Right lung (tissue), 10 donors: ENCODE results near the gene RXRG. TPM values are rescaled to one million over a fixed set of nuclear protein-coding genes. Genes with fewer than 3 reads are reported as not detected.
"Not testable (repeated sequence)": the region's sequence is repeated elsewhere in the genome, so short reads cannot be mapped to it uniquely, and the experiment has no call there.

Experiments used
- DNase-seq, 2 donors: peaks; one replicate each; pipeline ENCODE4 v3.0.0-alpha.2; 2013
- long read RNA-seq, 8 donors: transcript quantifications; one replicate each; lab custom pipeline, GENCODE V29; 2026
- polyA plus RNA-seq, 5 donors: library from polyadenylated mRNA; unstranded; fragments of 120-200 nt; gene quantifications; one replicate each; pipeline versions ENCODE4 v1.2.1 to v1.2.3, GENCODE V29; 2013; ENCODE audit warnings: inconsistent platforms in 1 of 5, low replicate concordance in 1 of 5; ENCODE audit not compliant: insufficient read length in 5 of 5, insufficient read depth in 1 of 5

Gene RXRG
- 10 to 100 TPM; 12.0 to 19.3 (median 15.4) TPM for polyA plus RNA-seq
- long read RNA-seq, donor 1, partial matches to known transcripts: 0 of 1 reads
- long read RNA-seq, donor 1, other reads (novel, unspliced or antisense): 0 of 1 reads
- long read RNA-seq, donor 2, transcript RXRG-201 (10 exons, 2,041 nt): major isoform, 5 of 5 reads
- long read RNA-seq, donor 2, partial matches to known transcripts: 0 of 5 reads
- long read RNA-seq, donor 2, other reads (novel, unspliced or antisense): 0 of 5 reads
- long read RNA-seq, donor 3, partial matches to known transcripts: 0 of 1 reads
- long read RNA-seq, donor 3, other reads (novel, unspliced or antisense): 0 of 1 reads
- long read RNA-seq, donor 4, transcript RXRG-201 (10 exons, 2,041 nt): major isoform, 5 of 6 reads
- long read RNA-seq, donor 4, partial matches to known transcripts: 0 of 6 reads
- long read RNA-seq, donor 4, other reads (novel, unspliced or antisense): 0 of 6 reads
- long read RNA-seq, donor 5, partial matches to known transcripts: 0 of 3 reads
- long read RNA-seq, donor 5, other reads (novel, unspliced or antisense): 0 of 3 reads
- long read RNA-seq, donor 6, partial matches to known transcripts: 0 of 3 reads
- long read RNA-seq, donor 6, other reads (novel, unspliced or antisense): 0 of 3 reads
- long read RNA-seq, donor 7, partial matches to known transcripts: 5 of 8 reads
- long read RNA-seq, donor 7, other reads (novel, unspliced or antisense): 0 of 8 reads
- long read RNA-seq, donor 8, partial matches to known transcripts: 0 of 3 reads
- long read RNA-seq, donor 8, other reads (novel, unspliced or antisense): 0 of 3 reads

GRCh38 chr1:165444897-165445370, at the start of gene RXRG:
Gene RXRG, minus strand, starts transcription at chr1:165445126. Its CDS starts 233 bp downstream, at chr1:165444893.
- peak; percentile 57 to 60 for DNase-seq

- DNase-seq: no peak
These were observed 48.0 kb upstream of the RXRG start for GRCh38 chr1:165492845-165493373.

GRCh38 chr1:165490175-165490574, 45.2 kb upstream of the RXRG start:
- DNase-seq: peak; percentile 40 to 57

- no peak for DNase-seq
These were observed 43.0 kb upstream of the RXRG start for GRCh38 chr1:165487921-165488320.

- no peak for DNase-seq
These were observed 41.7 kb upstream of the RXRG start for GRCh38 chr1:165486663-165487062.

- no peak for DNase-seq
These were observed 40.8 kb upstream of the RXRG start for GRCh38 chr1:165485716-165486115.

- no peak for DNase-seq
These were observed 39.6 kb upstream of the RXRG start for GRCh38 chr1:165484532-165484931.

- DNase-seq: no peak
These were observed 38.5 kb upstream of the RXRG start for GRCh38 chr1:165483412-165483811.

GRCh38 chr1:165481820-165482532, 37.0 kb upstream of the RXRG start:
- no peak for DNase-seq

- no peak for DNase-seq
These were observed 31.9 kb upstream of the RXRG start for GRCh38 chr1:165476776-165477175.

- no peak for DNase-seq
These were observed 29.3 kb upstream of the RXRG start for GRCh38 chr1:165474196-165474595.

- no peak for DNase-seq
These were observed 28.2 kb upstream of the RXRG start for GRCh38 chr1:165473081-165473480.

GRCh38 chr1:165468726-165469249, 23.9 kb upstream of the RXRG start:
- no peak for DNase-seq

GRCh38 chr1:165468253-165468652, 23.3 kb upstream of the RXRG start:
- no peak for DNase-seq

- no peak for DNase-seq
These were observed 22.8 kb upstream of the RXRG start for GRCh38 chr1:165467706-165468105.

GRCh38 chr1:165463978-165464377, 19.1 kb upstream of the RXRG start:
- DNase-seq: no peak

GRCh38 chr1:165459683-165460082, 14.8 kb upstream of the RXRG start:
- DNase-seq: not testable (repeated sequence)

GRCh38 chr1:165456861-165457260, 11.9 kb upstream of the RXRG start:
- DNase-seq: no peak

GRCh38 chr1:165456114-165456513, 11.2 kb upstream of the RXRG start:
- no peak for DNase-seq

GRCh38 chr1:165455111-165455510, 10.2 kb upstream of the RXRG start:
- no peak for DNase-seq

GRCh38 chr1:165454091-165454610, 9.2 kb upstream of the RXRG start:
- no peak for DNase-seq
